Measurements from ENCODE around the gene TBCEL. TPM values are rescaled to one million over a fixed set of nuclear protein-coding genes. Genes with fewer than 3 reads are reported as not detected.

TBCEL gene
- total RNA-seq, 1 experiment from 2014 or later, result 17.7 TPM

GRCh38 chr11:121119440-121119839 is 95.5 kb downstream of the TBCEL start:
- no peaks in the 10 kb centered on the region for H3K9me2 ChIP-seq (ENCODE audit: insufficient read depth)
- H3K4me3 ChIP-seq (replicated peaks in 1 of 2; ENCODE audit: low read depth in 1 of 2, low read length in 2 of 2), result no peak overlapping the region
- H3K36me3 ChIP-seq (ENCODE audit: control insufficient read depth in 1 of 2, insufficient read depth in 2 of 2, low read length in 2 of 2), result no peaks in the 10 kb centered on the region
- no peak overlapping the region for H3K4me2 ChIP-seq (ENCODE audit: low read length)
- H3K9ac ChIP-seq (ENCODE audit: low read length), result no peak overlapping the region
- no peaks in the 10 kb centered on the region for H4K20me1 ChIP-seq (ENCODE audit: insufficient read depth)
- no TSS peak for BruUV-seq (replicated peaks)
- DNase-seq (ENCODE audit: low read depth, low spot score), result no peak
- CTCF ChIA-PET, result interaction anchor here (1.8 kb wide), 1 partner anchor 75 kb away, joined by 6 read pairs; no protein-coding TSS in a partner anchor
- H3K4me1 ChIP-seq (ENCODE audit: control insufficient read depth in 1 of 2, insufficient read depth in 2 of 2, low read length in 2 of 2), result no peaks in the 10 kb centered on the region
- intact Hi-C loops (cut with micrococcal nuclease), result loop anchor here (10.0 kb wide), 2 partner anchors 435 to 475 kb away; no protein-coding TSS in a partner anchor
- H3K27me3 ChIP-seq (ENCODE audit: insufficient read depth, low read length), result no peaks in the 10 kb centered on the region
- POLR2A ChIA-PET, result no interaction called here
- no peak; the same call in 1 of the 2 replicates for ATAC-seq
- no peak for TF ChIP-seq YY1 (IDR thresholded peaks at IDR 0.05; ENCODE audit: extremely low read depth, insufficient replicate concordance, low read depth, low read length)
- peak in 1 of 3 experiments; percentile 22; a peak in 1 of 6 replicates for TF ChIP-seq CTCF (IDR thresholded peaks at IDR 0.05 in 2 of 3, conservative IDR thresholded peaks at IDR 0.05 in 1 of 3; ENCODE audit: borderline replicate concordance in 1 of 3, insufficient read depth in 1 of 3, low read depth in 2 of 3, low read length in 2 of 3)
- no peaks in the 10 kb centered on the region for H3K79me2 ChIP-seq (ENCODE audit: insufficient read depth, low read length)
- no peak overlapping the region for H2AFZ ChIP-seq (ENCODE audit: low read depth, low read length, poor library complexity, severe bottlenecking)
- peaks cover 0 to 4% of the 10 kb centered on the region in 2 experiments; a peak in 1 of 4 replicates for H3K9me3 ChIP-seq (ENCODE audit: control insufficient read depth in 1 of 2, insufficient read depth in 1 of 2, low read depth in 1 of 2, low read length in 2 of 2)
- RAD21 ChIA-PET (ENCODE audit: low non-redundant PET in 1 of 2, low total read pairs in 2 of 2, uncharacterized antibody in 2 of 2, unreplicated experiment in 2 of 2), result no interaction called here
- H3K27ac ChIP-seq (ENCODE audit: low read depth, low read length), result no peak overlapping the region

GRCh38 chr11:121122328-121122727 is 98.4 kb downstream of the TBCEL start:
- H2AFZ ChIP-seq (ENCODE audit: low read depth, low read length, poor library complexity, severe bottlenecking), result no peak overlapping the region
- no peak overlapping the region for H3K9ac ChIP-seq (ENCODE audit: low read length)
- DNase-seq (ENCODE audit: low read depth, low spot score) (no peak), ATAC-seq (no peak)
- H3K27me3 ChIP-seq (ENCODE audit: insufficient read depth, low read length), result no peaks in the 10 kb centered on the region
- no peaks in the 10 kb centered on the region for H3K9me2 ChIP-seq (ENCODE audit: insufficient read depth)
- TF ChIP-seq CBX3 (IDR thresholded peaks at IDR 0.05; ENCODE audit: low read depth) (no peak), ZFX (IDR thresholded peaks at IDR 0.05) (no peak), ZNF274 (IDR thresholded peaks at IDR 0.05; ENCODE audit: low read depth, low read length) (no peak), SRF (IDR thresholded peaks at IDR 0.05; ENCODE audit: low read depth) (no peak), ZBTB33 (IDR thresholded peaks at IDR 0.05; ENCODE audit: extremely low read depth, insufficient replicate concordance, low read length) (no peak), TCF7L2 (IDR thresholded peaks at IDR 0.05; ENCODE audit: borderline replicate concordance, extremely low read depth, insufficient read depth, insufficient read length) (no peak), SIN3A (IDR thresholded peaks at IDR 0.05; ENCODE audit: low read depth) (no peak), CEBPB (IDR thresholded peaks at IDR 0.05; ENCODE audit: low read depth) (no peak), RAD21 (IDR thresholded peaks at IDR 0.05; ENCODE audit: low read depth) (no peak), POLR2AphosphoS5 (IDR thresholded peaks at IDR 0.05; ENCODE audit: low read depth, low read length) (no peak), EZH2 (IDR thresholded peaks at IDR 0.05) (no peak), MAX (IDR thresholded peaks at IDR 0.05) (no peak), SP1 (IDR thresholded peaks at IDR 0.05; ENCODE audit: low read depth) (no peak), EZH2phosphoT487 (IDR thresholded peaks at IDR 0.05; ENCODE audit: borderline replicate concordance) (no peak), POLR2A (IDR thresholded peaks at IDR 0.05; ENCODE audit: borderline replicate concordance, extremely low read depth, insufficient read depth, insufficient read length) (no peak), FOSL1 (IDR thresholded peaks at IDR 0.05; ENCODE audit: low read depth) (no peak), ATF3 (IDR thresholded peaks at IDR 0.05) (no peak)
- H4K20me1 ChIP-seq (ENCODE audit: insufficient read depth), result no peaks in the 10 kb centered on the region
- no TSS peak for BruUV-seq (replicated peaks)
- CTCF ChIA-PET, result no interaction called here
- intact Hi-C loops (cut with micrococcal nuclease), result no loop called here
- POLR2A ChIA-PET, result no interaction called here
- H3K4me3 ChIP-seq (replicated peaks in 1 of 2; ENCODE audit: low read depth in 1 of 2, low read length in 2 of 2), result no peak overlapping the region
- no peaks in the 10 kb centered on the region for H3K36me3 ChIP-seq (ENCODE audit: control insufficient read depth in 1 of 2, insufficient read depth in 2 of 2, low read length in 2 of 2)
- no peaks in the 10 kb centered on the region for H3K4me1 ChIP-seq (ENCODE audit: control insufficient read depth in 1 of 2, insufficient read depth in 2 of 2, low read length in 2 of 2)
- no peak overlapping the region for H3K27ac ChIP-seq (ENCODE audit: low read depth, low read length)
- H3K9me3 ChIP-seq (ENCODE audit: control insufficient read depth in 1 of 2, insufficient read depth in 1 of 2, low read depth in 1 of 2, low read length in 2 of 2), result peaks cover 0 to 4% of the 10 kb centered on the region in 2 experiments; a peak in 1 of 4 replicates
- RAD21 ChIA-PET (ENCODE audit: low non-redundant PET in 1 of 2, low total read pairs in 2 of 2, uncharacterized antibody in 2 of 2, unreplicated experiment in 2 of 2), result no interaction called here
- H3K79me2 ChIP-seq (ENCODE audit: insufficient read depth, low read length), result no peaks in the 10 kb centered on the region
- H3K4me2 ChIP-seq (ENCODE audit: low read length), result no peak overlapping the region
